HG03045 (cell line): ENCODE measurements around the gene MAST4.
A peak's percentile ranks its signal among the peaks of the same experiment; 100 is the strongest.
"Not testable (repeated sequence)": the region's sequence is repeated elsewhere in the genome, so short reads cannot be mapped to it uniquely, and the experiment has no call there.

Experiments used
- ATAC-seq: cut with Tn5 transposase; IDR thresholded peaks from one replicate; pipeline ENCODE4 v1.9.1; 2021; ENCODE audit warnings: mild to moderate bottlenecking, moderate library complexity; ENCODE audit not compliant: unreplicated experiment

Gene MAST4

DNA sequence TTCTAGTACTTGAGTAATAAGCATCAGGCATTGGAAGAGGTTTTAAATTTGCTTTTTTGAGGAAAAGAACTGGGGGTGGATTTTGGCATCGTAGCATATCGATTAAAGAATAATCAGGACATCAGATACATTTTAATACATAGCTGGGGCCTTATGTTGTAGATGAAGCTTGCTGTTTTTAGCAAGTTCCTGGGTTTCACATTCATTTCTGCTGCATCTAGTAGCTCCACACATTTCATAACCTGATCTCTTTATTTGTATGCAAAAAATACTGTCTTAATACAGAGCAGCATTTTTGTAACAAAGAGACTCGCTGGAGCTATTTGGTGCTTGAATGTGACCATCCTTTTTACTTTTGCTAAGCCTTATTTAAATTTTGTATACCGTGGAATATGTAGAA is 571.9 kb downstream of the MAST4 start:
- no peak for ATAC-seq

DNA sequence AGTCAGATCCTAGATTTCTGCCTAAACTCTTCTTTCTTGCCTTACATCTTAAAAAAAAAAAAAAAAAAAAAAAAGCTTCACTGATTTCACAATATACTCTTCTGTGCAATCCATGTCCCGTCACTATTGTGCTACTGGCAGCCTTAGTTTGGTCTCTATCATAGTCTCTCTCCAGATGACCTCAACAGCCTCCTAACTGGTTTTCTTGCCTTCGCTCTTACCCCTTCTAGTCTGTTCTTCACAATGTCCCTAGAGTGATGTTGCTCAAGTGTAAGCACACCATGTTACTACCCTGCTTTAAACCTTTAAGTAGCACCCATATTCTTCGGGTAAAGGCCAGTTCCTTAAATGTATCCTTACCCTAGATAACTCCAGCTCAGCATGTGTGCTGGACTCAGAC is 574.6 kb downstream of the MAST4 start:
- ATAC-seq, result no peak

DNA sequence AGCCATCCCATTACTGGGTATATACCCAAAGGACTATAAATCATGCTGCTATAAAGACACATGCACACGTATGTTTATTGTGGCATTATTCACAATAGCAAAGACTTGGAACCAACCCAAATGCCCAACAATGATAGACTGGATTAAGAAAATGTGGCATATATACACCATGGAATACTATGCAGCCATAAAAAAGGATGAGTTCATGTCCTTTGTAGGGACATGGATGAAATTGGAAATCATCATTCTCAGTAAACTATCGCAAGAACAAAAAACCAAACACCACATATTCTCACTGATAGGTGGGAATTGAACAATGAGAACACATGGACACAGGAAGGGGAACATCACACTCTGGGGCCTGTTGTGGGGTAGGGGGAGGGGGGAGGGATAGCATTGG is 577.2 kb downstream of the MAST4 start:
- not testable (repeated sequence) for ATAC-seq

DNA sequence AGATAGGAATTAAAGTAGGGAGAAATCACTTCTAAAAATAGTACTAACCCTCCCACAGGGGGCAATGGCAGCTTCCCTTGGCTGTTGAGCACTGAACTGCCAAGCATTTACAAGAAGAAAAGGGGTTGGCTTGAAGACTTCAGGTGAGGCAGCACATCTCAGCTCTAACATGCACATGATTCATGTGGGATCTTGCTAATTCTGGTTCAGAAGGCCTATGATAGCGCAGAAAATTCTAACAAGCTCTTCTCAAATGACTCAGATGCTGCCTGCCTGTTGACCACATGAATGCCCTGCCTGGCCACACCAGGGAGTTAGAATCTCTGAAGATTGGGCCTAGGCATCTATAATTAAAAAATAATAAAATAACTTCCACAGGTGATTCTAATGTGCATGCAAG is 577.8 kb downstream of the MAST4 start:
- no peak for ATAC-seq

DNA sequence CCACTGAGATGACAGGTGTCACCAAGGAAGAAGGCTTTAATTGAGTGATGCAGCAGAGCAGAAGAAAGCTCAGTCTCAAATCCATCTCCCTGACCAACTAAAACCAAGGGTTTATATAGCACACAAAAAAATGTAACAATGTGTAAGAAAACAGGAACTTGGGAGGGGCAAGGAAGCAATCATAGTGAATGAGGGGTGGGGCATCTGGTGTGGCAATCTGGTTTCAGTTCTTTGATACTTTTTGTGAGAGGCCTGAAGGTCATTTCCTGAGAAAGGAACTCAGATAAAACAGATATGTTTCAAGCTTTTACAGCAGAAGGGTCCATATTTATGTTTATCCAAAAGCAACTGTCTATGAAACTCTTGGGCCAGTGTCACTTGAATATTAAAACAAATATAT is 580.7 kb downstream of the MAST4 start:
- no peak for ATAC-seq

- ATAC-seq, result no peak
These were observed 581.9 kb downstream of the MAST4 start for GRCh38 chr5:67178085-67178484.

DNA sequence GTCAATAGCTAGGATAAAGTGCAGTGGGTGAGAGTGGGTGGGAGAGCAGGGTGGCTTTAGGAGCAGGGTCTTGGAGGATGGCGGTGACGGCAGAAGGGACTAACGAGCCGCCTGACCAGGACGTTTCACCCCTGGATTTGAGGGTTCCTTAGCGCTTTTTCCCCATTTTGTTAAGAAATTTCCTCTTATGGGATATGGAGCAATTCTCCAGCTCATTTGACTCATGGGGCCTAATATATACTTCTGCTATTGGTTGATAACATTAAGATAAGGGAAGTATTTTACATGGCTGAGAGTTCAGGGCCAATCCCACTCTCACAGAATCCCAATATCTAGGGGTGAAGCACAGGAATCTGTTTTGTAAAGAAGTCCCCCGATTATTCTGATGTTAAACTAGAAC is 582.8 kb downstream of the MAST4 start:
- no peak for ATAC-seq

DNA sequence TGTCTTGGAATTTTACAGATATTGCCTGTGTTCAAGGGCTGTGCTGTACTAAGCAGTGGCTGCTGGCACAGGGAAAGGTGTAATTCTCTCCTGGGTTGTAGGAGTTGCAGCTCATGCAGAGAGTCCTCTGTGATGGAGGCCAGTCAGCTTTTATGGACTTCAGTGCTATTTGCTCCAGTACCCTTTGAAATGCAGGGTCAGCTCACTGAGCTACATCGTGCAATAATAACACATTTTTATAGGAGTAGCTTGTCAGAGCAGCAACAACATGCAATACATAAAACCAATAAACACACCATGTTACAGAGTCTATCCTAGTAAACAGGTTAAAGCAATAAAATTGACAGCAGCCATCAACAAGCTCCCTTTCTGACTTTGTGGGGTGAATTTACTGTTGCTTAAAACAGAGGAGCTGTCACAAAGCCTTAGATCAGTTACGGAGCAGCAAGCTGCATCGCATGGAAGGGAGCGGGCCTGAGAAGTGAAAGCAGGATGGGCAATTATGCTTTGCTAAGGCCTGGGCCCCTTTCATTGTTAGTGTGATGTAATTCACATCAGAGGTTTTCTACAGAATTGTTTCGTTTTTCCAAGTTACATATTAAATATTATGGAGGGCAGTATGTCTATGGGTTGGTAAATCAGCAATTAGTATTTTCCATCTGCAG is 583.6 kb downstream of the MAST4 start:
- no peak for ATAC-seq

- ATAC-seq, result no peak
These were observed 585.5 kb downstream of the MAST4 start for GRCh38 chr5:67181648-67182221.

DNA sequence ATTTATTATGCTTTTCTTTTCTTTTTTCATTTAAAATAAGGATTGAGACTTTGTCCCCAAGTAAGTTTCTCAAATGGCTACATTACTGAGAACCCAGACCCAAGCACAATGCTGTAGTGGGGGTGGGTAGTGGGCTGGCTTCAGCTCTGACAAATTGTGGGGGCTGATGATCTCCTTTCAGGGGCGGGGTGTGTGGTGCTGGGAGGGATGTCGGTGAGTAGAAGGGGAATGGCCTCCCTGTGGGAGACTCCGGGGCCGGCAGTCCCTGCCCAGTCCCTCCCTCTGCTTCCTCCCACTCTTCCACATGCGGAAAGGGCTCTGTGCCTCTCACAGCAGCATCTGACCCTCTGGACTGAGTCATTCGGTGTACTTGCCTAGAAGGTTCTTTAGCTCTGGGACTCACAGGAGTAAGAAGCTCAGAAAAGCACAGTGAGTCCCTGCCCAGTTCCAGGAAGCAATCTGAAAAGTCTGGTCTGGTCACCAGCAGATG is 586.2 kb downstream of the MAST4 start:
- ATAC-seq, result no peak

- no peak for ATAC-seq
These were observed 587.7 kb downstream of the MAST4 start for GRCh38 chr5:67183859-67184258.

- peak; percentile 47 for ATAC-seq
These were observed 591.0 kb downstream of the MAST4 start for GRCh38 chr5:67187006-67187715.

- no peak for ATAC-seq
These were observed 592.3 kb downstream of the MAST4 start for GRCh38 chr5:67188274-67189078.

- ATAC-seq, result no peak
These were observed 592.8 kb downstream of the MAST4 start for GRCh38 chr5:67189079-67189354.

DNA sequence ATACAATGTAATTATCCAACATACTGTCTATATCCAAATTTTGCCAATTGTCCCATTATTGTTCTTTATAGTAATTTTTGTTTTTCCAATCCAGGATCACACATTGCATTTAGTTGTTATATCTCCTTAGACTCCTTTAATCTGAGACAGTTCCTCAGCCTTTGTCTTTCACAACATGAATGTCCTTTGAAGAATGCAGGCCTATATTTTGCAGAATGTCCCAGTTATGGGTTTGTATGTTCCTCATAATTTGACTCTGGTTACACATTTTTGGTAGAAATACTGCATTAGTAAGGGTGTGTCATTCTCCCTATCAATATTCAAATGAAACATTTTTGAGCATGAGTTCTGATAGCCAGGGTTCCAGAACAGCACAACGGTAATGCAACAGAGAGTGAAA is 593.7 kb downstream of the MAST4 start:
- ATAC-seq, result no peak

DNA sequence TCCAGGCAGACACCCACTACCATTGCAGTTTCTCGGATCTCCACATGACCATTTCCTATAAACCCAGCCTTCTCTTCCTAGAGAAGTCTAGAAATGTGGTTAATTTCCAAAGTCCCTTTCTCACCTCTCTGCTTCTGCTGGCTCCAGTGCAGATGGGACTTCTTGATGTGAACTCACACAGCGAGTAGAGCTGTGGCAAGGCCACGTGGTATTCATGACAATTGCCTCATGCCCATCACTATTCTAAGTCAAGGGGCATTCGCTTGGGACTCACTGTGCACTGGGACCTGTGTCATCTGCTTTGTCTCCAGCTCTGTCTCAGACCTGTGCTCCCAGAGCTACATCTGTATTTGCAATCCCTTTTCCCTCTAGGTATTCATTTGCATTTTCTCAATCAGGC is 594.2 kb downstream of the MAST4 start:
- ATAC-seq, result no peak

DNA sequence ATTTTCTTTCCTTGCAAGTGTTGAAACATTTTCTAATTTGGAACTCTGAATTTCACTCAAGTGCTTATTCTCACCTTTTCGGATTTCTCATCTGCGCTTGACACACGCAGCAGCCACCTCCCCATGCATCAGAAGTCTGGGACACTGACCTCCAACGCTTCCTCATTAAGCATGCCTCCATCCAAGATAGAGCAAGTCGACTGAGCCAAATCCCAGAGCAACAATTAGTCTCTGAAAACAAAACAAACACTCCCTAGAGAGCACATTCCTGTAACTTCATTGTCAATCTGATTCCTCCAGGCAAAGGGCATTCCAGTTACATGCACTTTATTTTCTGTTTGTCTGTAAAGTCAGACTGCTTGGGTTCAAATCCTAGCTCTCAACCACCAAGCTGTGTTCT is 594.7 kb downstream of the MAST4 start:
- ATAC-seq, result no peak

DNA sequence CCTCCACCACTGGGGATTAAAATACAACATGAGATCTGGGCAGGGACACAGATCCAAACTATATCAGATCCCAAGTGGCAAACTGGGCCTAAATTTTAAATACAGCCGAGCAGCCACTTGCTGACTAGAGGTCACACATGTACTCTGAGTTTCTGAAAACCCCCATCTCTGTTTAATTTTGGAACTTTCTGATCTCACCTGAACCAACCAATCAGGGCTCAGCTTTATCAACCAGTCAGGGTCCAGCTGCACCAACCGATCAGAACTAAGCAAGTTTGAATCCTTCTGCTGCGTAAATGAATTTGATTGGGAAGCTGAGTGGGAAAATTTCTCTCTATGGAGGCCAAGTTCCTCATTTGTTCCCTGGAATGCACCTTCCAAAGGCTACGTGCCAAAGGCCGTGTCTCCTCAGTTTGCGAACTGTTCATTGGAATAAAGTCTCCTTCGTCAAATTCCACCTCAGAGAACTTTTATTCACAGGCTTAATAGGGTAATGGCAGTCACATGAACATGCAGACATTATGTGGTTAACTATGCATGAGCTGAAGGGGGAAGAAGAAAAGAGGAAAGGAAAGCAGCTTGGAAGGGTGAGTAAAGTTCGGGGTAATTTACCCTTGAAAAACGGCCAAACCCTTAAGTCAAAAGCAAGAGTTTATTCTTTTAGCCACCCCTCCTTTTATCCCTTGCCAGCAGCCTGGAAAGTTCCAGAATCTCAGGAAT is 596.7 kb downstream of the MAST4 start:
- peak; percentile 28 for ATAC-seq

GRCh38 chr5:67193439-67193807 is 597.2 kb downstream of the MAST4 start:
- no peak for ATAC-seq

- ATAC-seq, result no peak
These were observed 598.0 kb downstream of the MAST4 start for GRCh38 chr5:67194166-67194565.
